HepG2 (cell line): ENCODE results near the gene USP27X. TPM values are rescaled to one million over a fixed set of nuclear protein-coding genes. Genes with fewer than 3 reads are reported as not detected.

Source experiments
- ATAC-seq: fragments of 200-7000 bp; cut with Tn5 transposase; 3 replicates; pipeline ENCODE4 v1.9.1; 2020; ENCODE audit warnings: mild to moderate bottlenecking, moderate library complexity
- BruUV-seq: library from RNA; stranded (reverse); fragments of 400-500 nt; replicated peaks from 2 replicates; lab custom pipeline; 2021; lab: Mats Ljungman, UMichigan
- CTCF ChIA-PET: fragments of 300-600 bp; formaldehyde crosslinking; extraction: SDS; loops from one replicate; lab custom pipeline; 2021; ENCODE audit warnings: low total read pairs, inconsistent platforms, low intra/inter-chr PET ratio; lab: Yijun Ruan, JAX
- POLR2A ChIA-PET: fragments of 350-600 bp; sonication (Branson Sonifier 250); formaldehyde crosslinking; loops from one replicate; lab custom pipeline; 2020; ENCODE audit warnings: antibody characterized with exemption, inconsistent platforms; lab: Yijun Ruan, JAX
- DNase-seq: peaks from one replicate; pipeline ENCODE4 v3.0.0-alpha.2; 2015; ENCODE audit warnings: low spot score
- FAIRE-seq: peaks from 3 replicates; lab custom pipeline; 2011; peaks lifted over from hg19 to GRCh38; lab: Jason Lieb, UNC
- H2AFZ ChIP-seq: one replicate; pipeline ENCODE4 v1.6.1; 2011; ENCODE audit warnings: low read length, inconsistent platforms
- H3K27ac ChIP-seq: fragments of 300-600 bp; 3 replicates; pipeline ENCODE4 v1.8.0; 2011; ENCODE audit warnings: mixed run types, mild to moderate bottlenecking, mixed read lengths, low read length, inconsistent platforms; ENCODE audit not compliant: insufficient read depth; ENCODE audit errors: extremely low read length
- H3K27me3 ChIP-seq, 2 experiments: fragments of 200-600 bp in 1 of 2; 2 replicates in 1 of 2; 3 replicates in 1 of 2; pipeline versions ENCODE4 v1.6.0 to v1.8.0; 2011; ENCODE audit warnings: low read length in 2 of 2, mild to moderate bottlenecking in 2 of 2, moderate library complexity in 2 of 2, inconsistent platforms in 1 of 2; ENCODE audit not compliant: insufficient read depth in 2 of 2, control insufficient read depth in 1 of 2
- H3K36me3 ChIP-seq, 2 experiments: fragments of 200-600 bp in 1 of 2; replicated peaks in 1 of 2; 2 replicates in 1 of 2; 3 replicates in 1 of 2; pipeline versions ENCODE4 v1.5.1 to v1.8.0; 2011; ENCODE audit warnings: low read length in 2 of 2, inconsistent platforms in 1 of 2; ENCODE audit not compliant: insufficient read depth in 2 of 2, control insufficient read depth in 1 of 2
- H3K4me1 ChIP-seq: 2 replicates; pipeline ENCODE4 v1.5.1; 2012; ENCODE audit warnings: low read length, inconsistent platforms; ENCODE audit not compliant: insufficient read depth
- H3K4me2 ChIP-seq: 2 replicates; pipeline ENCODE4 v1.6.0; 2011; ENCODE audit warnings: low read depth, low read length, inconsistent platforms
- H3K4me3 ChIP-seq, 3 experiments: fragments of 200-600 bp in 1 of 3; sonication (generic), shearing (Covaris generic) in 1 of 3; replicated peaks in 1 of 3; 2 replicates each; pipeline ENCODE4 v1.5.1; 2011 to 2016; ENCODE audit warnings: low read length in 3 of 3, inconsistent platforms in 2 of 3, low read depth in 2 of 3, mild to moderate bottlenecking in 2 of 3, control low read depth in 1 of 3, mixed read lengths in 1 of 3; ENCODE audit not compliant: insufficient read depth in 1 of 3
- H3K79me2 ChIP-seq: one replicate; pipeline ENCODE4 v1.6.1; 2011; ENCODE audit warnings: low read length, inconsistent platforms; ENCODE audit not compliant: insufficient read depth
- H3K9ac ChIP-seq: 2 replicates; pipeline ENCODE4 v1.6.0; 2011; ENCODE audit warnings: mild to moderate bottlenecking, low read depth, low read length, inconsistent platforms; ENCODE audit not compliant: insufficient read depth
- H3K9me3 ChIP-seq: 2 replicates; pipeline ENCODE4 v1.5.1; 2012; ENCODE audit warnings: mild to moderate bottlenecking, low read length
- H4K20me1 ChIP-seq: 2 replicates; pipeline ENCODE4 v1.6.0; 2011; ENCODE audit warnings: inconsistent platforms, mild to moderate bottlenecking, low read length, moderate library complexity; ENCODE audit not compliant: insufficient read depth
- CBX5 ChIP-seq: sonication (generic); formaldehyde crosslinking; IDR thresholded peaks from 2 replicates; pipeline ENCODE4 v1.4.0; 2020; ENCODE audit warnings: missing genetic modification reagents, borderline replicate concordance
- IKZF1 ChIP-seq: fragments of 450-650 bp; IDR thresholded peaks from 2 replicates; pipeline ENCODE4 v1.7.1; 2016
- IRF2 ChIP-seq: IDR thresholded peaks from 2 replicates; pipeline ENCODE4 v1.6.1; 2018; ENCODE audit warnings: missing genetic modification reagents, missing compliant biosample characterization
- KMT2B ChIP-seq: IDR thresholded peaks from 2 replicates; pipeline ENCODE4 v1.6.1; 2016; ENCODE audit warnings: missing genetic modification reagents, missing compliant biosample characterization
- SRSF9 ChIP-seq: fragments of 200-400 bp; formaldehyde crosslinking; IDR thresholded peaks from 2 replicates; pipeline ENCODE4 v1.6.1; 2018; ENCODE audit warnings: borderline replicate concordance, mild to moderate bottlenecking, low read depth, low read length; ENCODE audit not compliant: insufficient read depth, poor library complexity, severe bottlenecking
- SRY ChIP-seq: sonication (generic); formaldehyde crosslinking; IDR thresholded peaks from 2 replicates; pipeline ENCODE4 v1.8.0; 2022; ENCODE audit warnings: mild to moderate bottlenecking, missing genetic modification reagents
- WIZ ChIP-seq: sonication (generic); formaldehyde crosslinking; IDR thresholded peaks from 2 replicates; pipeline ENCODE4 v1.5.1; 2020; ENCODE audit warnings: mild to moderate bottlenecking, missing genetic modification reagents
- ZKSCAN8 ChIP-seq: IDR thresholded peaks from 2 replicates; pipeline ENCODE4 v1.6.1; 2016; ENCODE audit warnings: borderline replicate concordance, missing genetic modification reagents, missing compliant biosample characterization
- ZNF552 ChIP-seq: sonication (generic); formaldehyde crosslinking; IDR thresholded peaks from 2 replicates; pipeline ENCODE4 v1.9.0; 2022; ENCODE audit warnings: missing genetic modification reagents, mild to moderate bottlenecking, borderline replicate concordance
- ZNF7 ChIP-seq: IDR thresholded peaks from 2 replicates; pipeline ENCODE4 v1.6.1; 2016; ENCODE audit warnings: missing biosample characterization, missing genetic modification reagents
- WGBS: methylation state at CpG from one replicate; pipeline ENCODE4 v1.1.6; 2017; ENCODE audit warnings: low lambda C conversion rate; 5-methylcytosine and 5-hydroxymethylcytosine counted together
- in situ Hi-C: cut with HindIII; loops from 2 replicates; pipeline ENCODE4 v1.10.0; 2017; ENCODE audit warnings: low pct_unique_long_range_greater_than_20kb; ENCODE audit not compliant: extremely low pct_ligation_motif_present
- intact Hi-C: fragments of 100-400 bp; cut with micrococcal nuclease; formaldehyde crosslinking; loops from one replicate; pipeline ENCODE4 v1.10.0; 2022; ENCODE audit not compliant: unreplicated experiment
- polyA plus RNA-seq, 8 experiments: library from polyadenylated mRNA; depleted of rRNA in 3 of 8; stranded (reverse) in 7 of 8; unstranded in 1 of 8; fragments of >200 nt; fragmentation: Illumina TruSeq in 4 of 8; extraction: Trizol in 4 of 8; gene quantifications; 2 replicates each; pipeline versions ENCODE4 v1.2.1 to v1.2.3, GENCODE V29; 2011 to 2016; ENCODE audit warnings: low read depth in 4 of 8, missing spikeins in 1 of 8, mixed read lengths in 1 of 8; ENCODE audit not compliant: insufficient read depth in 1 of 8
- total RNA-seq, 5 experiments: library from RNA; depleted of rRNA; stranded (reverse); fragments of >200 nt; fragmentation: Illumina TruSeq; extraction: Trizol; gene quantifications; 2 replicates each; pipeline ENCODE4 v1.2.3, GENCODE V29; 2016; ENCODE audit warnings: low read depth in 1 of 5
- TF ChIP-seq, protein P1 (sequence below): sonication (generic); formaldehyde crosslinking; IDR thresholded peaks from 2 replicates; pipeline ENCODE4 v1.4.0; 2020; ENCODE audit warnings: missing genetic modification reagents
- TF ChIP-seq, protein P2 (sequence below): IDR thresholded peaks from 2 replicates; pipeline ENCODE4 v1.6.1; 2016; ENCODE audit warnings: low read depth
- TF ChIP-seq, protein P3 (sequence below): sonication (generic); formaldehyde crosslinking; IDR thresholded peaks from 2 replicates; pipeline ENCODE4 v1.8.0; 2022; ENCODE audit warnings: missing genetic modification reagents, mild to moderate bottlenecking, inconsistent platforms, borderline replicate concordance

USP27X gene
- total and polyA plus RNA-seq, 2 of the 13 experiments (the other 11 are each of a cell fraction or from before 2014, with no cell fraction given) = 7.2 to 9.7 TPM

DNA sequence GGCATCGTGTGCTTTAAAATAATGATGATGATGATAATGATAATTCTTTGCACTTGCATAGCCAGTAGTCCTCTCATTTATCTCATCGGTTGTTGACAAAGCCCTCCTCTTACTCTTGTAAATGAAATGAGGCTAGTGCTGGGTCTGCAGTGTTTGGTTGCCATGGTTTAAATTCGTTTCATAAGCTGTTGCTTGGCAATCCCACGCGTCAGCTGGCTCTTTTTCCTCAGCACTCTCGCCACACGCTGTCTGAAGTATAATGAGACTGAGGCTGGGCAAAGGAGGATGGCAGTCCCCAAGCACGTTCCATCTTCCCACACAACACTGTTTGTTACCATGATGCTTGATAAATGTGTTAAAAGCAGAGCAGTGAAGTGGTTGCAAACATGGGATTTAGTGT lies 34.7 kb upstream of the USP27X start:
- CTCF ChIA-PET = no interaction called here

More for the DNA sequence above, 34.7 kb upstream of the USP27X start:
- intact Hi-C loops = no loop called here
- POLR2A ChIA-PET = interaction anchor here (4.6 kb wide), 1 partner anchor 33 kb away, joined by 91 read pairs; the partner anchor contains the start of gene USP27X
- no peak overlapping the region for H3K27ac ChIP-seq
- no peak for TF ChIP-seq SRSF9
- no peak for TF ChIP-seq ZNF552 (CRISPR knock-in tag)
- TF ChIP-seq, protein P1, sequence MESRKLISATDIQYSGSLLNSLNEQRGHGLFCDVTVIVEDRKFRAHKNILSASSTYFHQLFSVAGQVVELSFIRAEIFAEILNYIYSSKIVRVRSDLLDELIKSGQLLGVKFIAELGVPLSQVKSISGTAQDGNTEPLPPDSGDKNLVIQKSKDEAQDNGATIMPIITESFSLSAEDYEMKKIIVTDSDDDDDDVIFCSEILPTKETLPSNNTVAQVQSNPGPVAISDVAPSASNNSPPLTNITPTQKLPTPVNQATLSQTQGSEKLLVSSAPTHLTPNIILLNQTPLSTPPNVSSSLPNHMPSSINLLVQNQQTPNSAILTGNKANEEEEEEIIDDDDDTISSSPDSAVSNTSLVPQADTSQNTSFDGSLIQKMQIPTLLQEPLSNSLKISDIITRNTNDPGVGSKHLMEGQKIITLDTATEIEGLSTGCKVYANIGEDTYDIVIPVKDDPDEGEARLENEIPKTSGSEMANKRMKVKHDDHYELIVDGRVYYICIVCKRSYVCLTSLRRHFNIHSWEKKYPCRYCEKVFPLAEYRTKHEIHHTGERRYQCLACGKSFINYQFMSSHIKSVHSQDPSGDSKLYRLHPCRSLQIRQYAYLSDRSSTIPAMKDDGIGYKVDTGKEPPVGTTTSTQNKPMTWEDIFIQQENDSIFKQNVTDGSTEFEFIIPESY (CRISPR knock-in tag) = no peak
- TF ChIP-seq SRY (CRISPR knock-in tag) = no peak
- TF ChIP-seq, protein P2, sequence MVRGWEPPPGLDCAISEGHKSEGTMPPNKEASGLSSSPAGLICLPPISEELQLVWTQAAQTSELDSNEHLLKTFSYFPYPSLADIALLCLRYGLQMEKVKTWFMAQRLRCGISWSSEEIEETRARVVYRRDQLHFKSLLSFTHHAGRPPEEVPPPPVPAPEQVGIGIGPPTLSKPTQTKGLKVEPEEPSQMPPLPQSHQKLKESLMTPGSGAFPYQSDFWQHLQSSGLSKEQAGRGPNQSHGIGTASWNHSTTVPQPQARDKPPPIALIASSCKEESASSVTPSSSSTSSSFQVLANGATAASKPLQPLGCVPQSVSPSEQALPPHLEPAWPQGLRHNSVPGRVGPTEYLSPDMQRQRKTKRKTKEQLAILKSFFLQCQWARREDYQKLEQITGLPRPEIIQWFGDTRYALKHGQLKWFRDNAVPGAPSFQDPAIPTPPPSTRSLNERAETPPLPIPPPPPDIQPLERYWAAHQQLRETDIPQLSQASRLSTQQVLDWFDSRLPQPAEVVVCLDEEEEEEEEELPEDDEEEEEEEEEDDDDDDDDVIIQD (CRISPR knock-in tag) = no peak
- no peak for TF ChIP-seq ZNF7 (CRISPR knock-in tag)
- TF ChIP-seq, protein P3, sequence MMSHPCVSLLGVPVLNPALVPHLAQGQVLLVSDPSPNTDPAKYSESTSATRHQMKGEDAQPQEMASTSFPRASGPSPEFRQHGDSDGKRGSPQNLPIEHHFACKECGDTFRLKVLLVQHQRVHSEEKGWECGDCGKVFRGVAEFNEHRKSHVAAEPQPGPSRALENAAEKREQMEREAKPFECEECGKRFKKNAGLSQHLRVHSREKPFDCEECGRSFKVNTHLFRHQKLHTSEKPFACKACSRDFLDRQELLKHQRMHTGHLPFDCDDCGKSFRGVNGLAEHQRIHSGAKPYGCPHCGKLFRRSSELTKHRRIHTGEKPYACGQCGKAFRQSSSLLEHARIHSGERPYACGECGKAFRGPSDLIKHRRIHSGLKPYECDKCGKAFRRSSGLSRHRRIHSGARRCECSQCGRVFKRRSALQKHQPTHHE = no peak
- no peak for TF ChIP-seq KMT2B (CRISPR knock-in tag)
- TF ChIP-seq IKZF1 = no peak
- no peak for TF ChIP-seq CBX5
- no peak for TF ChIP-seq WIZ (CRISPR knock-in tag)
- TF ChIP-seq ZKSCAN8 (CRISPR knock-in tag) = no peak
- TF ChIP-seq IRF2 (CRISPR knock-in tag) = no peak
- TF ChIP-seq, all 625 proteins: peak for 0
- no peaks in the 10 kb centered on the region for H3K27me3 ChIP-seq
- H3K4me2 ChIP-seq = no peak overlapping the region
- no peak overlapping the region for H3K9ac ChIP-seq
- H3K36me3 ChIP-seq = no peaks in the 10 kb centered on the region
- in situ Hi-C loops = loop anchor here (5.0 kb wide), 2 partner anchors 33 to 68 kb away; partner anchors contain the start of gene USP27X
- no peaks in the 10 kb centered on the region for H4K20me1 ChIP-seq
- no peak for ATAC-seq
- BruUV-seq = no TSS peak
- H3K4me1 ChIP-seq = peaks cover 48% of the 10 kb centered on the region
- 95% methylated on average over 8 of the region's 8 CpGs for WGBS
- no peak for FAIRE-seq
- no peak overlapping the region for H3K4me3 ChIP-seq
- H3K79me2 ChIP-seq = no peaks in the 10 kb centered on the region
- H3K9me3 ChIP-seq = no peaks in the 10 kb centered on the region
- no peak for DNase-seq
- no peak overlapping the region for H2AFZ ChIP-seq
